Choroid plexus epithelial cell (primary cell): ENCODE data around the gene VWA2.

ENCODE experiments used
- DNase-seq: peaks from one replicate; pipeline ENCODE4 v3.0.0-alpha.2; 2010; ENCODE audit warnings: low read depth
- H3K4me3 ChIP-seq: 2 replicates; pipeline ENCODE4 v1.5.1; 2011; ENCODE audit warnings: low read depth, mild to moderate bottlenecking, control low read depth, low read length, moderate library complexity
- CTCF ChIP-seq: conservative IDR thresholded peaks from 2 replicates; pipeline ENCODE4 v1.5.1; 2011; ENCODE audit warnings: low read depth, mild to moderate bottlenecking, control low read depth, inconsistent platforms, low read length, moderate library complexity

Gene VWA2

GRCh38 chr10:114208351-114208750 lies 30.7 kb upstream of the VWA2 start:
- no peak overlapping the region for H3K4me3 ChIP-seq
- no peak for DNase-seq
- TF ChIP-seq CTCF, result no peak

GRCh38 chr10:114212153-114212552 lies 26.9 kb upstream of the VWA2 start:
- no peak for TF ChIP-seq CTCF
- no peak for DNase-seq
- no peak overlapping the region for H3K4me3 ChIP-seq

- TF ChIP-seq CTCF, result no peak
- no peak overlapping the region for H3K4me3 ChIP-seq
- no peak for DNase-seq
Observed at GRCh38 chr10:114215033-114215432, 24.0 kb upstream of the VWA2 start.

- TF ChIP-seq CTCF, result no peak
- H3K4me3 ChIP-seq, result no peak overlapping the region
- no peak for DNase-seq
Observed at GRCh38 chr10:114220281-114220680, 18.8 kb upstream of the VWA2 start.

GRCh38 chr10:114221235-114221634 lies 17.8 kb upstream of the VWA2 start:
- TF ChIP-seq CTCF, result no peak
- H3K4me3 ChIP-seq, result no peak overlapping the region
- DNase-seq, result no peak

GRCh38 chr10:114223066-114223465 lies 16.0 kb upstream of the VWA2 start:
- H3K4me3 ChIP-seq, result no peak overlapping the region
- no peak for DNase-seq
- no peak for TF ChIP-seq CTCF

GRCh38 chr10:114228156-114228555 lies 10.9 kb upstream of the VWA2 start:
- no peak for TF ChIP-seq CTCF
- no peak for DNase-seq
- no peak overlapping the region for H3K4me3 ChIP-seq
